ENCODE measurements around the gene GRM3.
A peak's percentile ranks its signal among the peaks of the same experiment; 100 is the strongest.

DNA sequence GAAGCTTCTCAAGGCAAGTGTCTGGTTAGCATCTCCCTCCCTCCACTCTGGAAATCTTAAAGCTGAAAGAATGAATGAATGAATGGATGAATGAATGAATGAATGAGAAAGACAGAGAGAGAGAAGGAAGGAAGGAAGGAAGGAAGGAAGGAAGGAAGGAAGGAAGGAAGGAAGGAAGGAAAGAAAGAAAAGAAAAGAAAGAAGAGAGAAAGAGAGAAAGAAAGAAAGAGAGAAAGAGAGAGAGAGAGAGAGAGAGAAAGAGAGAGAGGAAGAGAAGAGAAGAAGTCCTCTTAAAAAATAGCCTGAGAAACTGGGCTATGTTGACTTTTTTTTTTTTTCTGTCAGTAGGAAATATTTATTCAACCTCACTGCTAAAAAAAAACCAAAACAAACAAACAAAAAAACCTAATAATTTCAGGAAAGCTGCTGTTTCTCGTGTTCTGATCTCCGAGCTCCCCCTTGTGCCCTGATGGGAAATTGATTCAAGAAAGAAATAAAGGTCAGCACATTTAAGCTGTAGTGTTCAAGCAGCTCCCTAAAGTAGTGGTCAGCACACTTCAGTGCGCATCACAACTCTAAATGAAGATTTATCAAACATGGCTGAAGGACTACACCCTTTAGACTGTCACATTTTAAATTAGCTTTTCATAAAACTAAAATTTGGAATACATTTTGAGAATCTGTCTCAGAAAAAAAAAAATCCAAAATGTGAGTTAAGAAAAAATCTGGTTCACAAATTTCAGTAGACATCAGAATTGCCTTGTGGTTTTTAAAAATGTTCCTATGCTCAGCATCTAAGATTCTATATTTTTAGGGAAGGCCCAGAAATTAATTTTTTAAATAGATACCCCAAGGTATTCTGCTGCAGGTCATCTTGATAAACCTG is 261.5 kb downstream of the GRM3 start:
- TF ChIP-seq, protein P1, sequence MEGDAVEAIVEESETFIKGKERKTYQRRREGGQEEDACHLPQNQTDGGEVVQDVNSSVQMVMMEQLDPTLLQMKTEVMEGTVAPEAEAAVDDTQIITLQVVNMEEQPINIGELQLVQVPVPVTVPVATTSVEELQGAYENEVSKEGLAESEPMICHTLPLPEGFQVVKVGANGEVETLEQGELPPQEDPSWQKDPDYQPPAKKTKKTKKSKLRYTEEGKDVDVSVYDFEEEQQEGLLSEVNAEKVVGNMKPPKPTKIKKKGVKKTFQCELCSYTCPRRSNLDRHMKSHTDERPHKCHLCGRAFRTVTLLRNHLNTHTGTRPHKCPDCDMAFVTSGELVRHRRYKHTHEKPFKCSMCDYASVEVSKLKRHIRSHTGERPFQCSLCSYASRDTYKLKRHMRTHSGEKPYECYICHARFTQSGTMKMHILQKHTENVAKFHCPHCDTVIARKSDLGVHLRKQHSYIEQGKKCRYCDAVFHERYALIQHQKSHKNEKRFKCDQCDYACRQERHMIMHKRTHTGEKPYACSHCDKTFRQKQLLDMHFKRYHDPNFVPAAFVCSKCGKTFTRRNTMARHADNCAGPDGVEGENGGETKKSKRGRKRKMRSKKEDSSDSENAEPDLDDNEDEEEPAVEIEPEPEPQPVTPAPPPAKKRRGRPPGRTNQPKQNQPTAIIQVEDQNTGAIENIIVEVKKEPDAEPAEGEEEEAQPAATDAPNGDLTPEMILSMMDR (IDR thresholded peaks at IDR 0.05) = peak; percentile 90
- no peak for TF ChIP-seq ZFX (IDR thresholded peaks at IDR 0.05; ENCODE audit: borderline replicate concordance)

All from 22Rv1 (cell line).